GM19023 (cell line): ENCODE data around the gene R3HCC1L.
A peak's percentile ranks its signal among the peaks of the same experiment; 100 is the strongest.
"Not testable (repeated sequence)": the region's sequence is repeated elsewhere in the genome, so short reads cannot be mapped to it uniquely, and the experiment has no call there.

ENCODE experiments used
- ATAC-seq: cut with Tn5 transposase; IDR thresholded peaks from one replicate; pipeline ENCODE4 v1.9.1; 2021; ENCODE audit warnings: mild to moderate bottlenecking, moderate library complexity; ENCODE audit not compliant: unreplicated experiment

Gene R3HCC1L

GRCh38 chr10:98128802-98129201 is 5.7 kb upstream of the R3HCC1L start:
- no peak for ATAC-seq

- ATAC-seq: no peak
Observed at GRCh38 chr10:98131619-98132018, 2.8 kb upstream of the R3HCC1L start.

GRCh38 chr10:98133075-98133752 is 1.2 kb upstream of the R3HCC1L start:
- ATAC-seq: peak; percentile 41

GRCh38 chr10:98134117-98134430 is 383 bp upstream of the R3HCC1L start:
- ATAC-seq: no peak

- peak; percentile 4 for ATAC-seq
Observed at GRCh38 chr10:98135222-98135899, 904 bp downstream of the R3HCC1L start.

GRCh38 chr10:98136775-98137174 is 2.3 kb downstream of the R3HCC1L start:
- ATAC-seq: not testable (repeated sequence)

GRCh38 chr10:98138031-98138430 is 3.6 kb downstream of the R3HCC1L start:
- ATAC-seq: no peak

GRCh38 chr10:98139431-98139830 is 5.0 kb downstream of the R3HCC1L start:
- ATAC-seq: no peak

GRCh38 chr10:98141484-98142073 is 7.1 kb downstream of the R3HCC1L start:
- no peak for ATAC-seq

GRCh38 chr10:98144985-98145384 is 10.5 kb downstream of the R3HCC1L start:
- no peak for ATAC-seq

GRCh38 chr10:98149858-98150257 is 15.4 kb downstream of the R3HCC1L start:
- ATAC-seq: no peak

GRCh38 chr10:98150544-98150943 is 16.1 kb downstream of the R3HCC1L start:
- ATAC-seq: no peak

GRCh38 chr10:98152778-98153177 is 18.3 kb downstream of the R3HCC1L start:
- ATAC-seq: not testable (repeated sequence)

- not testable (repeated sequence) for ATAC-seq
Observed at GRCh38 chr10:98153213-98153958, 18.9 kb downstream of the R3HCC1L start.

GRCh38 chr10:98154076-98154475 is 19.6 kb downstream of the R3HCC1L start:
- ATAC-seq: no peak

GRCh38 chr10:98158576-98158975 is 24.1 kb downstream of the R3HCC1L start:
- no peak for ATAC-seq

GRCh38 chr10:98163941-98164340 is 29.5 kb downstream of the R3HCC1L start:
- ATAC-seq: no peak

GRCh38 chr10:98167191-98167590 is 32.7 kb downstream of the R3HCC1L start:
- peak; percentile 71 for ATAC-seq

GRCh38 chr10:98168147-98168546 is 33.7 kb downstream of the R3HCC1L start:
- ATAC-seq: peak; percentile 55

- no peak for ATAC-seq
Observed at GRCh38 chr10:98168766-98169165, 34.3 kb downstream of the R3HCC1L start.

GRCh38 chr10:98169379-98169778 is 34.9 kb downstream of the R3HCC1L start:
- no peak for ATAC-seq
